ENCODE measurements around the gene ITGBL1. TPM values are rescaled to one million over a fixed set of nuclear protein-coding genes. Genes with fewer than 3 reads are reported as not detected.

ITGBL1 gene
- total and polyA plus RNA-seq, 5 donors: 5.8 to 11.2 (median 7.4) TPM

DNA sequence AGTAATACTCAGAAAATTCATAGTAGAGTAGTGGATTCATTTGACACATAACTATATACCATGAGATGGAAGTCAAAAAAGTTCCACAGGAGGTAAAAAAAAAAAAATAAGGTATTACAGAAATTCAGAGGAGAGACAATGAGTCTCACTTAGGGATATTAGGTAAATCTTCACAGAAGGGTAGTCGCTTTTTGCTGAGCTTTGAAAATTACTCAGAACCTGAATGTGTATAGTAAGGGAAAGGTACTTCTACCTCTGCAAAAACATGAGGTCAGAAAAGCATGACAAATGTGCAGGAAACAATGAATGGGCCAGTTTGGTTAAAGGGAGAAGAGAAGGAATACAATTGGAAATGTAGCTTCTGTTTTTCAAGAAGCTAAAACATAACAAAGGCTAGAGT is 250.6 kb downstream of the ITGBL1 start:
- Histone ChIP-seq H3K27ac (ENCODE audit: low read length) (no peak overlapping the region), H3K4me1 (ENCODE audit: control insufficient read depth, insufficient read depth, low read length) (no peaks in the 10 kb centered on the region), H3K9me3 (ENCODE audit: control insufficient read depth, low read length) (no peaks in the 10 kb centered on the region), H3K4me3 (ENCODE audit: low read length) (no peak overlapping the region), H3K27me3 (ENCODE audit: control insufficient read depth, insufficient read depth) (no peaks in the 10 kb centered on the region)
- ATAC-seq: no peak
- no peak for DNase-seq
- intact Hi-C loops (cut with DNase I): no loop called here
- 87% methylated on average over 1 of the region's 1 CpG for WGBS

DNA sequence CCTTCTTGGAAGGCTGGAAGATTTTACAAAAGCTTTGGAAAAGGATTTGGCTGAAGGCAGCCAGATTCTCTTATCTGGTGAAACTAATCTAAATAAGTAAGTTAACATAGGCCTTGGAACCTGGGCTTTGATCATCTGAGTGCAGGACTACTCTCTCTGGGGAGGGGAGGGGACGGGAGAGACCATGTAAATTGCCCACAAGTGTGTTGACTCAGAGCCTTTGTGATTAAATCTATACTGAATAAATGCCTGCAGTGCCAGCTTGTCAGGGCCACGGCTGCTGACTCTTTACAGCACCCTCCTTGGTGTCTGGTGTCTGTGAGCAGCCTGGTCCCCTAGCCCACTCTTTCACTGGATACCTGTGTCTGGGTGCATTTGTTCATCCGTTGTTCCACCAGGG is 251.4 kb downstream of the ITGBL1 start:
- H3K9me3 ChIP-seq (ENCODE audit: control insufficient read depth, low read length): no peaks in the 10 kb centered on the region
- intact Hi-C loops (cut with DNase I): no loop called here
- no peak overlapping the region for H3K27ac ChIP-seq (ENCODE audit: low read length)
- no peaks in the 10 kb centered on the region for H3K4me1 ChIP-seq (ENCODE audit: control insufficient read depth, insufficient read depth, low read length)
- no peaks in the 10 kb centered on the region for H3K27me3 ChIP-seq (ENCODE audit: control insufficient read depth, insufficient read depth)
- no peak overlapping the region for H3K4me3 ChIP-seq (ENCODE audit: low read length)
- 68% methylated on average over 3 of the region's 3 CpGs for WGBS
- peak in 1 of 3 donors; percentile 14 for DNase-seq
- ATAC-seq: no peak

GRCh38 chr13:101706651-101707050 is 254.2 kb downstream of the ITGBL1 start:
- ATAC-seq (peak; percentile 57 to 71), DNase-seq (peak in 2 of 3 donors; percentile 12 to 54)
- Histone ChIP-seq H3K4me1 (ENCODE audit: control insufficient read depth, insufficient read depth, low read length) (no peaks in the 10 kb centered on the region), H3K27ac (ENCODE audit: low read length) (no peak overlapping the region), H3K9me3 (ENCODE audit: control insufficient read depth, low read length) (no peaks in the 10 kb centered on the region), H3K27me3 (ENCODE audit: control insufficient read depth, insufficient read depth) (no peaks in the 10 kb centered on the region), H3K4me3 (ENCODE audit: low read length) (no peak overlapping the region)
- WGBS: 25% methylated on average over 6 of the region's 6 CpGs
- intact Hi-C loops (cut with DNase I): no loop called here

GRCh38 chr13:101707659-101708058 is 255.2 kb downstream of the ITGBL1 start:
- Histone ChIP-seq H3K4me1 (ENCODE audit: control insufficient read depth, insufficient read depth, low read length) (no peaks in the 10 kb centered on the region), H3K4me3 (ENCODE audit: low read length) (no peak overlapping the region), H3K9me3 (ENCODE audit: control insufficient read depth, low read length) (no peaks in the 10 kb centered on the region), H3K27ac (ENCODE audit: low read length) (no peak overlapping the region), H3K27me3 (ENCODE audit: control insufficient read depth, insufficient read depth) (no peaks in the 10 kb centered on the region)
- intact Hi-C loops (cut with DNase I): no loop called here
- 84% methylated on average over 2 of the region's 2 CpGs for WGBS
- DNase-seq: no peak
- ATAC-seq: no peak

DNA sequence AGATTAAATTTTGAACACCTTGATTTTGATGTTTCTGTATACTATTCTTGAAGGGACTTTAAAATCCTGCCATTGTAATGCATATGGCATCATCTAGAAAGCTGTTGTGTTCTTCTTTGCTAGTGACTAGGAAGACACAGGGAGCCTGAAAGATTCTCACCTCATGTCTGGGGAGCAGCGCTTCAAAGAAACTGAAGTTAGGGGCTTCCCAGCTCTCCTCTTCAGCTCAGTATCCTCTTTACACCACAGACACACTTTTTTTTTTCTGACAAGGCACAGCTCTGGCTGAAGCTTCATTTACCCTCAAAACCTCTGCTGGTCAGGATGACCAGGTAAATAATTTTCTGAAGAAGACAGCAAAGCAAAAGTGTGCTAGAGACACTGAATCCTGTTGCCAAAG is 255.6 kb downstream of the ITGBL1 start:
- H3K4me1 ChIP-seq (ENCODE audit: control insufficient read depth, insufficient read depth, low read length): no peaks in the 10 kb centered on the region
- H3K27me3 ChIP-seq (ENCODE audit: control insufficient read depth, insufficient read depth): no peaks in the 10 kb centered on the region
- 78% methylated on average over 1 of the region's 1 CpG for WGBS
- ATAC-seq (no peak), DNase-seq (no peak)
- H3K4me3 ChIP-seq (ENCODE audit: low read length): no peak overlapping the region
- H3K9me3 ChIP-seq (ENCODE audit: control insufficient read depth, low read length): no peaks in the 10 kb centered on the region
- intact Hi-C loops (cut with DNase I): no loop called here
- H3K27ac ChIP-seq (ENCODE audit: low read length): no peak overlapping the region

- no peak for ATAC-seq
- Histone ChIP-seq H3K27ac (ENCODE audit: low read length) (no peak overlapping the region), H3K9me3 (ENCODE audit: control insufficient read depth, low read length) (no peaks in the 10 kb centered on the region), H3K27me3 (ENCODE audit: control insufficient read depth, insufficient read depth) (no peaks in the 10 kb centered on the region), H3K4me3 (ENCODE audit: low read length) (no peak overlapping the region), H3K4me1 (ENCODE audit: control insufficient read depth, insufficient read depth, low read length) (no peaks in the 10 kb centered on the region)
- DNase-seq: no peak
- 94% methylated on average over 6 of the region's 6 CpGs for WGBS
- intact Hi-C loops (cut with DNase I): no loop called here
These were observed 257.5 kb downstream of the ITGBL1 start for GRCh38 chr13:101709952-101710351.

- peak in 2 of 3 donors; percentile 19 to 50 for DNase-seq
- Histone ChIP-seq H3K27me3 (ENCODE audit: control insufficient read depth, insufficient read depth) (no peaks in the 10 kb centered on the region), H3K4me3 (ENCODE audit: low read length) (no peak overlapping the region), H3K9me3 (ENCODE audit: control insufficient read depth, low read length) (no peaks in the 10 kb centered on the region), H3K4me1 (ENCODE audit: control insufficient read depth, insufficient read depth, low read length) (no peaks in the 10 kb centered on the region), H3K27ac (ENCODE audit: low read length) (no peak overlapping the region)
- intact Hi-C loops (cut with DNase I): no loop called here
- peak in 1 of 2 donors; percentile 64 for ATAC-seq
- WGBS: 86% methylated on average over 2 of the region's 2 CpGs
These were observed 259.0 kb downstream of the ITGBL1 start for GRCh38 chr13:101711307-101712025.

DNA sequence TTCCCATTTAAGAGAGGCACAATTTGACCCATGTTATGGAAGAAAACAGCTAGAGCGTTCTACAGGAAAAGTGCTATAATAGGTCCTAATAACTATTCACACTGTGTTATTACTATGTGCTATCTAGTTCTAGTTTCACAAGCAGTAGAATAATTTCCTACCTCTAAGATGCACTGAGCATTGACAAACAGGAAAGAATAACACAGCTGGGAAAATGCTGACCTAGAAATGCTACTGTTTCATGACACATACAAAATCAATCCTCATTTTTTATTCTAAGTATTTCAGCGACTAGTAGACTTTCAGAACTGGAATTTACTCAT is 259.5 kb downstream of the ITGBL1 start:
- ATAC-seq (no peak), DNase-seq (no peak)
- H3K9me3 ChIP-seq (ENCODE audit: control insufficient read depth, low read length): no peaks in the 10 kb centered on the region
- WGBS: 82% methylated on average over 2 of the region's 2 CpGs
- H3K27me3 ChIP-seq (ENCODE audit: control insufficient read depth, insufficient read depth): no peaks in the 10 kb centered on the region
- H3K4me1 ChIP-seq (ENCODE audit: control insufficient read depth, insufficient read depth, low read length): no peaks in the 10 kb centered on the region
- intact Hi-C loops (cut with DNase I): no loop called here
- no peak overlapping the region for H3K27ac ChIP-seq (ENCODE audit: low read length)
- no peak overlapping the region for H3K4me3 ChIP-seq (ENCODE audit: low read length)

GRCh38 chr13:101714195-101714594 is 261.7 kb downstream of the ITGBL1 start:
- WGBS: 88% methylated on average over 3 of the region's 3 CpGs
- ATAC-seq: no peak

GRCh38 chr13:101717353-101717752 is 264.9 kb downstream of the ITGBL1 start:
- DNase-seq: no peak
- 86% methylated on average over 10 of the region's 10 CpGs for WGBS
- no peaks in the 10 kb centered on the region for H3K9me3 ChIP-seq (ENCODE audit: control insufficient read depth, low read length)
- no peak for ATAC-seq
- H3K4me1 ChIP-seq (ENCODE audit: control insufficient read depth, insufficient read depth, low read length): no peaks in the 10 kb centered on the region
- H3K27me3 ChIP-seq (ENCODE audit: control insufficient read depth, insufficient read depth): no peaks in the 10 kb centered on the region
- no peak overlapping the region for H3K4me3 ChIP-seq (ENCODE audit: low read length)
- intact Hi-C loops (cut with DNase I): no loop called here
- H3K27ac ChIP-seq (ENCODE audit: low read length): no peak overlapping the region

More at GRCh38 chr13:101714195-101714594, 261.7 kb downstream of the ITGBL1 start:
- Histone ChIP-seq H3K27me3 (ENCODE audit: control insufficient read depth, insufficient read depth) (no peaks in the 10 kb centered on the region), H3K4me3 (ENCODE audit: low read length) (no peak overlapping the region), H3K4me1 (ENCODE audit: control insufficient read depth, insufficient read depth, low read length) (no peaks in the 10 kb centered on the region), H3K27ac (ENCODE audit: low read length) (no peak overlapping the region), H3K9me3 (ENCODE audit: control insufficient read depth, low read length) (no peaks in the 10 kb centered on the region)
- no peak for DNase-seq
- intact Hi-C loops (cut with DNase I): no loop called here

GRCh38 chr13:101718496-101718895 is 266.0 kb downstream of the ITGBL1 start:
- no peaks in the 10 kb centered on the region for H3K27me3 ChIP-seq (ENCODE audit: control insufficient read depth, insufficient read depth)
- intact Hi-C loops (cut with DNase I): no loop called here
- 71% methylated on average over 3 of the region's 3 CpGs for WGBS
- ATAC-seq (no peak), DNase-seq (no peak)
- no peaks in the 10 kb centered on the region for H3K4me1 ChIP-seq (ENCODE audit: control insufficient read depth, insufficient read depth, low read length)
- no peak overlapping the region for H3K27ac ChIP-seq (ENCODE audit: low read length)
- no peaks in the 10 kb centered on the region for H3K9me3 ChIP-seq (ENCODE audit: control insufficient read depth, low read length)
- H3K4me3 ChIP-seq (ENCODE audit: low read length): no peak overlapping the region

DNA sequence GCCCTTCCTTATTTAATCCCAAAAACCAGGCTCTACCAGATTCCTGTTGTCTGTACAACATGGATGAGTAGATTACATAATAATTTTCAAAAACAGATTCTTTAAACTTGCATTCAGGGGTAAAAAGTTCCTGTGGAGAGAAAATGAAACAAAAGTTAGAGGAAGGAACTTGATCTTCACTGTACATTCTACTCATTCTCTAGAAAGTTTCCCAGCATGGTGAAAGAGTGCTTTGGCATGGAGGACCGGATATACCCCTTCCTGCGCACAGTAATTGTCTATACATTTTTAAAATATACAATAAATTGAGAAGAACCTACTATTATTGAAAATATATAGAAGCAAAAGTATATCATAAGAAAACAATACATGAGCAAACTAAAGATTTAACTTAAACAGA is 274.2 kb downstream of the ITGBL1 start:
- Histone ChIP-seq H3K4me1 (ENCODE audit: control insufficient read depth, insufficient read depth, low read length) (no peaks in the 10 kb centered on the region), H3K27ac (ENCODE audit: low read length) (no peak overlapping the region), H3K27me3 (ENCODE audit: control insufficient read depth, insufficient read depth) (no peaks in the 10 kb centered on the region), H3K4me3 (ENCODE audit: low read length) (no peak overlapping the region), H3K9me3 (ENCODE audit: control insufficient read depth, low read length) (no peaks in the 10 kb centered on the region)
- WGBS: 72% methylated on average over 2 of the region's 2 CpGs
- DNase-seq (no peak), ATAC-seq (no peak)
- intact Hi-C loops (cut with DNase I): no loop called here

Measured in right cardiac atrium (tissue), 5 donors.